SK-N-SH (cell line): ENCODE measurements around the gene LIMS2. TPM values are rescaled to one million over a fixed set of nuclear protein-coding genes. Genes with fewer than 3 reads are reported as not detected.

ENCODE experiments used
- CTCF ChIA-PET: fragments of 300-600, 350-600 bp; formaldehyde crosslinking; extraction: SDS; loops from one replicate; lab custom pipeline; 2021; lab: Yijun Ruan, JAX
- POLR2A ChIA-PET: fragments of 350-600 bp; sonication (Branson Sonifier 250); formaldehyde crosslinking; extraction: SDS; loops from one replicate; lab custom pipeline; 2020; ENCODE audit warnings: antibody characterized with exemption, inconsistent platforms; lab: Yijun Ruan, JAX
- DNase-seq: peaks from one replicate; pipeline ENCODE4 v3.0.0; 2012
- H2AFZ ChIP-seq: fragments of 200-600 bp; sonication (generic); 2 replicates; pipeline ENCODE4 v1.8.1; 2016; ENCODE audit warnings: antibody characterized with exemption, mild to moderate bottlenecking, low read depth
- H3F3A ChIP-seq: fragments of 200-600 bp; sonication (generic); replicated peaks from 2 replicates; pipeline ENCODE3; 2016; ENCODE audit warnings: antibody characterized with exemption, mild to moderate bottlenecking; ENCODE audit not compliant: insufficient read depth
- H3K27ac ChIP-seq, 2 experiments: fragments of 200-500 bp in 1 of 2; fragments of 200-600 bp in 1 of 2; sonication (Bioruptor generic) in 1 of 2; sonication (generic), shearing (Covaris generic) in 1 of 2; 2 replicates each; pipeline versions ENCODE4 v1.5.1 to v1.6.1; 2014 to 2016; ENCODE audit warnings: low read depth in 2 of 2, inconsistent platforms in 1 of 2, low read length in 1 of 2, mild to moderate bottlenecking in 1 of 2, mixed read lengths in 1 of 2
- H3K27me3 ChIP-seq: fragments of 200-600 bp; sonication (generic), shearing (Covaris generic); 2 replicates; pipeline ENCODE4 v1.6.1; 2016; ENCODE audit warnings: mixed run types; ENCODE audit not compliant: insufficient read depth
- H3K36me3 ChIP-seq, 2 experiments: fragments of 200-500 bp in 1 of 2; fragments of 200-600 bp in 1 of 2; sonication (Bioruptor generic) in 1 of 2; sonication (generic) in 1 of 2; replicated peaks in 1 of 2; 2 replicates each; pipeline versions ENCODE3 to v1.5.1; 2014 to 2016; ENCODE audit warnings: low read length in 1 of 2, mild to moderate bottlenecking in 1 of 2; ENCODE audit not compliant: insufficient read depth in 2 of 2, control insufficient read depth in 1 of 2
- H3K4me1 ChIP-seq, 2 experiments: fragments of 200-500 bp in 1 of 2; fragments of 200-600 bp in 1 of 2; sonication (Bioruptor generic) in 1 of 2; sonication (generic), shearing (Covaris generic) in 1 of 2; 2 replicates each; pipeline versions ENCODE4 v1.5.1 to v1.6.1; 2014 to 2016; ENCODE audit warnings: low read depth in 1 of 2, low read length in 1 of 2, mixed run types in 1 of 2; ENCODE audit not compliant: insufficient read depth in 2 of 2, control insufficient read depth in 1 of 2
- H3K4me2 ChIP-seq: fragments of 200-600 bp; sonication (generic), shearing (Covaris generic); 2 replicates; pipeline ENCODE4 v1.6.1; 2017; ENCODE audit warnings: mixed run types
- H3K4me3 ChIP-seq, 2 experiments: fragments of 200-500 bp in 1 of 2; fragments of 200-600 bp in 1 of 2; sonication (Bioruptor generic) in 1 of 2; sonication (generic), shearing (Covaris generic) in 1 of 2; 2 replicates each; pipeline versions ENCODE4 v1.5.1 to v1.8.1; 2014 to 2016; ENCODE audit warnings: low read depth in 2 of 2, inconsistent platforms in 1 of 2, low read length in 1 of 2, mild to moderate bottlenecking in 1 of 2, mixed read lengths in 1 of 2, moderate library complexity in 1 of 2
- H3K79me2 ChIP-seq: fragments of 200-600 bp; sonication (generic); 2 replicates; pipeline ENCODE4 v1.8.1; 2017; ENCODE audit warnings: mild to moderate bottlenecking; ENCODE audit not compliant: insufficient read depth
- H3K9ac ChIP-seq: fragments of 200-600 bp; sonication (generic); 2 replicates; pipeline ENCODE4 v1.6.1; 2017; ENCODE audit warnings: mixed run types
- H3K9me2 ChIP-seq: fragments of 200-600 bp; sonication (generic); 2 replicates; pipeline ENCODE4 v1.6.1; 2017; ENCODE audit warnings: mixed run types
- H3K9me3 ChIP-seq: fragments of 200-600 bp; sonication (generic); 2 replicates; pipeline ENCODE4 v1.6.1; 2017; ENCODE audit warnings: mixed run types, mild to moderate bottlenecking, moderate library complexity
- H4K20me1 ChIP-seq: fragments of 200-600 bp; sonication (generic); 2 replicates; pipeline ENCODE4 v1.6.1; 2017; ENCODE audit warnings: mild to moderate bottlenecking, mixed run types; ENCODE audit not compliant: insufficient read depth
- EP300 ChIP-seq, 2 experiments: IDR thresholded peaks; 2 replicates each; pipeline versions ENCODE4 v1.4.0 to v1.6.1; 2012; ENCODE audit warnings: borderline replicate concordance in 1 of 2, low read depth in 1 of 2, low read length in 1 of 2
- EZH2phosphoT487 ChIP-seq: fragments of 200-600 bp; sonication (generic); IDR thresholded peaks from 2 replicates; pipeline ENCODE4 v1.6.1; 2017; ENCODE audit warnings: low read depth, mixed run types, mild to moderate bottlenecking, antibody characterized with exemption, moderate library complexity, borderline replicate concordance
- FOXJ3 ChIP-seq: sonication (generic); formaldehyde crosslinking; IDR thresholded peaks from 2 replicates; pipeline ENCODE4 v1.5.1; 2020; ENCODE audit warnings: mild to moderate bottlenecking, missing genetic modification reagents
- FOXM1 ChIP-seq: IDR thresholded peaks from 2 replicates; pipeline ENCODE4 v1.4.0; 2012; ENCODE audit warnings: low read depth, mild to moderate bottlenecking
- GABPA ChIP-seq: IDR thresholded peaks from 2 replicates; pipeline ENCODE4 v1.4.0; 2012; ENCODE audit warnings: low read depth, mild to moderate bottlenecking
- GATA2 ChIP-seq: sonication (generic); formaldehyde crosslinking; IDR thresholded peaks from 2 replicates; pipeline ENCODE4 v1.5.0; 2020; ENCODE audit warnings: mild to moderate bottlenecking, missing genetic modification reagents
- MEF2A ChIP-seq: IDR thresholded peaks from 2 replicates; pipeline ENCODE4 v1.4.0; 2012; ENCODE audit warnings: low read depth, borderline replicate concordance
- MXI1 ChIP-seq: IDR thresholded peaks from 2 replicates; pipeline ENCODE4 v1.6.1; 2012; ENCODE audit warnings: mild to moderate bottlenecking, low read depth, low read length, improper control_type of control experiment
- NFIC ChIP-seq: IDR thresholded peaks from 2 replicates; pipeline ENCODE4 v1.4.0; 2012; ENCODE audit warnings: borderline replicate concordance
- RFX5 ChIP-seq: IDR thresholded peaks from 2 replicates; pipeline ENCODE4 v1.6.1; 2012; ENCODE audit warnings: mild to moderate bottlenecking, improper control_type of control experiment, low read length
- SIN3A ChIP-seq: IDR thresholded peaks from 2 replicates; pipeline ENCODE4 v1.6.1; 2012; ENCODE audit warnings: low read depth, mild to moderate bottlenecking, low read length, moderate library complexity, borderline replicate concordance
- TAF1 ChIP-seq: IDR thresholded peaks from 2 replicates; pipeline ENCODE4 v1.6.1; 2012; ENCODE audit warnings: low read depth, mild to moderate bottlenecking, low read length, moderate library complexity, borderline replicate concordance
- TCF12 ChIP-seq: IDR thresholded peaks from 2 replicates; pipeline ENCODE4 v1.4.0; 2012
- WGBS: methylation state at CpG from one replicate; pipeline ENCODE4 v1.1.6; 2017; ENCODE audit warnings: low lambda C conversion rate; 5-methylcytosine and 5-hydroxymethylcytosine counted together
- polyA plus RNA-seq, 3 experiments: library from polyadenylated mRNA; depleted of rRNA; stranded (reverse); fragments of >200 nt; gene quantifications; 2 replicates each; pipeline ENCODE4 v1.2.3, GENCODE V29; 2012
- TF ChIP-seq, protein P1 (sequence below): fragments of 150-350 bp; IDR thresholded peaks from 2 replicates; pipeline ENCODE4 v1.6.1; 2017; ENCODE audit warnings: antibody characterized with exemption, low read length, low read depth, borderline replicate concordance
- TF ChIP-seq, protein P2 (sequence below): IDR thresholded peaks from 2 replicates; pipeline ENCODE4 v1.6.1; 2012; ENCODE audit warnings: mild to moderate bottlenecking, low read depth, low read length, moderate library complexity

The LIMS2 gene
- polyA plus RNA-seq, 1 of the 3 experiments (the other 2 are of a cell fraction), result 2.7 TPM

DNA sequence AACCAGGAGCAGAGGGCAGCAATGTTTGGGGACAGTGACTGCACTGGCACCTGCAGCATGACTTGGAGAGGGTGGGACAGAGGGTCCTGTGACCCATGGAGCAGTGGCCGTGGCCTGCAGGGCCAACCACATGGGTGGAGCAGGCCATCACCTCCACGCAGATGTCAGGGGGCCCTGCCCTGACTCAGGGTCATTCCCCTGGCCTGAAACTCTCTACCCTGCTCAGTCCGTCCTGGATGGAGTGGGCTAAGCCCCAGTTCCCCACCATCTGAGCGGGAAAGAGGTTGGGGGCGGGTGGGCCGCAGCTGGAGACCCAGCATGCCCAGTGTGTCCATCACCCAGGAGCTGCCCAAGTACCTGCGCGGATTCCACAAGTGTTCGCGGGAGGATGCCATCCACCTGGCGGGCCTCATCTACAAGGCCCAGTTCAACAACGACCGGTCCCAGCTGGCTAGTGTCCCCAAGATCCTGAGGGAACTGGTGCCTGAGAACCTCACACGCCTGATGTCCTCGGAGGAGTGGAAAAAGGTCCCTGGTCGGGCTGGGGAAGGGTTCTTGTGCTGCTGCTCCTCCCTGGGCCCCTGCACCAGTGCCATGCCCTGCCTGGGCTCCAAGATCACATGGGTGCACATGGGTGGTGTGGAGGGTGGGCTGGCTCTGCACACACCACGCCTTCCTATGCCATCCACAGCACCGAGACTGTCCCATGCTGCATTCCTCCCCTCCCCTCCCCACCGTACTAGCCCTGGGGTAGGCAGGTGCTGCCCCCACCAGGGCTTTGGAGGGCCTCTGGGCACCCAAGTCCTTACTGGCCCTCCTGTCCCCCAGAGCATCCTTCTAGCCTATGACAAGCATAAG is 39.7 kb downstream of the LIMS2 start (continued):
- TF ChIP-seq, protein P1, sequence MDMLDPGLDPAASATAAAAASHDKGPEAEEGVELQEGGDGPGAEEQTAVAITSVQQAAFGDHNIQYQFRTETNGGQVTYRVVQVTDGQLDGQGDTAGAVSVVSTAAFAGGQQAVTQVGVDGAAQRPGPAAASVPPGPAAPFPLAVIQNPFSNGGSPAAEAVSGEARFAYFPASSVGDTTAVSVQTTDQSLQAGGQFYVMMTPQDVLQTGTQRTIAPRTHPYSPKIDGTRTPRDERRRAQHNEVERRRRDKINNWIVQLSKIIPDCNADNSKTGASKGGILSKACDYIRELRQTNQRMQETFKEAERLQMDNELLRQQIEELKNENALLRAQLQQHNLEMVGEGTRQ, result no peak
- TF ChIP-seq GATA2 (no peak), RFX5 (no peak), SIN3A (no peak), NFIC (no peak)
- TF ChIP-seq, protein P2, sequence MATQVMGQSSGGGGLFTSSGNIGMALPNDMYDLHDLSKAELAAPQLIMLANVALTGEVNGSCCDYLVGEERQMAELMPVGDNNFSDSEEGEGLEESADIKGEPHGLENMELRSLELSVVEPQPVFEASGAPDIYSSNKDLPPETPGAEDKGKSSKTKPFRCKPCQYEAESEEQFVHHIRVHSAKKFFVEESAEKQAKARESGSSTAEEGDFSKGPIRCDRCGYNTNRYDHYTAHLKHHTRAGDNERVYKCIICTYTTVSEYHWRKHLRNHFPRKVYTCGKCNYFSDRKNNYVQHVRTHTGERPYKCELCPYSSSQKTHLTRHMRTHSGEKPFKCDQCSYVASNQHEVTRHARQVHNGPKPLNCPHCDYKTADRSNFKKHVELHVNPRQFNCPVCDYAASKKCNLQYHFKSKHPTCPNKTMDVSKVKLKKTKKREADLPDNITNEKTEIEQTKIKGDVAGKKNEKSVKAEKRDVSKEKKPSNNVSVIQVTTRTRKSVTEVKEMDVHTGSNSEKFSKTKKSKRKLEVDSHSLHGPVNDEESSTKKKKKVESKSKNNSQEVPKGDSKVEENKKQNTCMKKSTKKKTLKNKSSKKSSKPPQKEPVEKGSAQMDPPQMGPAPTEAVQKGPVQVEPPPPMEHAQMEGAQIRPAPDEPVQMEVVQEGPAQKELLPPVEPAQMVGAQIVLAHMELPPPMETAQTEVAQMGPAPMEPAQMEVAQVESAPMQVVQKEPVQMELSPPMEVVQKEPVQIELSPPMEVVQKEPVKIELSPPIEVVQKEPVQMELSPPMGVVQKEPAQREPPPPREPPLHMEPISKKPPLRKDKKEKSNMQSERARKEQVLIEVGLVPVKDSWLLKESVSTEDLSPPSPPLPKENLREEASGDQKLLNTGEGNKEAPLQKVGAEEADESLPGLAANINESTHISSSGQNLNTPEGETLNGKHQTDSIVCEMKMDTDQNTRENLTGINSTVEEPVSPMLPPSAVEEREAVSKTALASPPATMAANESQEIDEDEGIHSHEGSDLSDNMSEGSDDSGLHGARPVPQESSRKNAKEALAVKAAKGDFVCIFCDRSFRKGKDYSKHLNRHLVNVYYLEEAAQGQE, result no peak

DNA sequence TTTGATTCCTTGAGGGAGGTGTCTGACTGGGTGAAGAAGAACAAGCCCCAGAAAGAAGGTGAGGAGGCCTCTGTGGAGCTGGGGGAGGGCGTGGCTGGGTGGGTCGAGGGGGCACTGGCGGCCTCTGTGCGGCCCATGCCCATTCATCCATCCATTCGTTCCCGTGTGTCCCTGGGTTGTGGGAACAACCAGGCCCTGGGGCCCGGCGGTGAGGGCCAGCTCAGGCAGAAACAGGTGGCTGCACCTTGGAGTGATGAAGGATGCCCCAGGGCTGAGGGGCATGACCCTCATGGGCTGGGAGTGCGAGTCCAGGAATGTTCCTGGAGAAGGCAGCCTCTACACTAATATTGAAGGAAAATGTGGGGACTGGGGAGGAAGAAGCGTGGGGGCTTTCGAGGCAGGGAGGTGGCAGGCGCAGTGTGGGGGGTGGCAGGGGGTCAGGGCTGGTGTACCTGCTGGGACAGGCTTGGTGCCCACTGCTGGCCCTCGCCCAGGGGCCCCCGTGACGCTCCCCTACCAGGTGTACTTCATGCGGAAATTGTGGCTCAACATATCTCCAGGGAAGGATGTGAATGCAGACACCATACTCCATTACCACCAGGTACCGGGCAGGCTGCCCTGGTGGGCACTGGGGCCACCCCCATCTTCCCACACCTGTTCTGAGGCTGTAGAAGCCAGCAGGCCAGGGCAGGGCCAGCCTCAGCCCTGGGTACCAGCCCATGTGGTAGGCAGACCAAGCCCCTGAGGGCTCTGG is 40.5 kb downstream of the LIMS2 start:
- ChIA-PET CTCF (no interaction called here), POLR2A (no interaction called here)
- Histone ChIP-seq H3K9me2 (no peaks in the 10 kb centered on the region), H3K27ac (no peak overlapping the region; a peak in 1 of 4 replicates), H3K36me3 (no peaks in the 10 kb centered on the region), H3K9me3 (no peaks in the 10 kb centered on the region), H3K9ac (no peak overlapping the region), H3K4me1 (peaks cover 10 to 34% of the 10 kb centered on the region in 2 experiments; a peak in 3 of 4 replicates), H3K79me2 (no peaks in the 10 kb centered on the region), H3K4me2 (no peak overlapping the region), H3K27me3 (no peaks in the 10 kb centered on the region), H3F3A (no peaks in the 10 kb centered on the region), H2AFZ (no peak overlapping the region), H4K20me1 (no peaks in the 10 kb centered on the region), H3K4me3 (no peak overlapping the region)
- no peak for DNase-seq
- 90% methylated on average over 12 of the region's 17 CpGs for WGBS
- TF ChIP-seq TAF1 (no peak), SIN3A (no peak), EZH2phosphoT487 (no peak), GABPA (no peak), FOXM1 (no peak), GATA2 (no peak), TCF12 (no peak), MXI1 (no peak), RFX5 (no peak), FOXJ3 (CRISPR knock-in tag) (no peak), EP300 (IDR thresholded peaks at IDR 0.05; ENCODE audit: borderline replicate concordance in 1 of 2, low read depth in 1 of 2, low read length in 1 of 2) (no peak), MEF2A (no peak)
- TF ChIP-seq, protein P2, result no peak
- TF ChIP-seq, protein P1, result no peak
